Measurements from ENCODE around the gene TOP1.
"Not testable (repeated sequence)": the region's sequence is repeated elsewhere in the genome, so short reads cannot be mapped to it uniquely, and the experiment has no call there.

The TOP1 gene

GRCh38 chr20:41094353-41095055 lies 65.9 kb downstream of the TOP1 start:
- DNase-seq (ENCODE audit: low read depth, low spot score), result no peak

GRCh38 chr20:41095110-41095969 lies 66.7 kb downstream of the TOP1 start:
- DNase-seq (ENCODE audit: low read depth, low spot score), result no peak

- no peak for DNase-seq (ENCODE audit: low read depth, low spot score)
These were observed 70.2 kb downstream of the TOP1 start for GRCh38 chr20:41098703-41099250.

GRCh38 chr20:41100001-41100480 lies 71.4 kb downstream of the TOP1 start:
- DNase-seq (ENCODE audit: low read depth, low spot score), result no peak

- DNase-seq (ENCODE audit: low read depth, low spot score), result no peak
These were observed 73.0 kb downstream of the TOP1 start for GRCh38 chr20:41101660-41102059.

- no peak for DNase-seq (ENCODE audit: low read depth, low spot score)
These were observed 79.9 kb downstream of the TOP1 start for GRCh38 chr20:41108531-41108930.

GRCh38 chr20:41110012-41110411 lies 81.4 kb downstream of the TOP1 start:
- DNase-seq (ENCODE audit: low read depth, low spot score), result no peak

- DNase-seq (ENCODE audit: low read depth, low spot score), result no peak
These were observed 82.4 kb downstream of the TOP1 start for GRCh38 chr20:41110930-41111577.

GRCh38 chr20:41111578-41111951 lies 82.9 kb downstream of the TOP1 start:
- no peak for DNase-seq (ENCODE audit: low read depth, low spot score)

GRCh38 chr20:41116282-41116956 lies 87.8 kb downstream of the TOP1 start:
- DNase-seq (ENCODE audit: low read depth, low spot score), result no peak

- not testable (repeated sequence) for DNase-seq (ENCODE audit: low read depth, low spot score)
These were observed 89.5 kb downstream of the TOP1 start for GRCh38 chr20:41118159-41118558.

GRCh38 chr20:41118632-41119031 lies 90.0 kb downstream of the TOP1 start:
- DNase-seq (ENCODE audit: low read depth, low spot score), result no peak

- DNase-seq (ENCODE audit: low read depth, low spot score), result no peak
These were observed 91.3 kb downstream of the TOP1 start for GRCh38 chr20:41119614-41120561.

- no peak for DNase-seq (ENCODE audit: low read depth, low spot score)
These were observed 92.8 kb downstream of the TOP1 start for GRCh38 chr20:41121399-41121798.

- no peak for DNase-seq (ENCODE audit: low read depth, low spot score)
These were observed 95.0 kb downstream of the TOP1 start for GRCh38 chr20:41123631-41124030.

- no peak for DNase-seq (ENCODE audit: low read depth, low spot score)
These were observed 96.0 kb downstream of the TOP1 start for GRCh38 chr20:41124451-41125094.

- no peak for DNase-seq (ENCODE audit: low read depth, low spot score)
These were observed 97.2 kb downstream of the TOP1 start for GRCh38 chr20:41125530-41126457.

GRCh38 chr20:41126719-41127118 lies 98.1 kb downstream of the TOP1 start:
- no peak for DNase-seq (ENCODE audit: low read depth, low spot score)

GRCh38 chr20:41128317-41128716 lies 99.7 kb downstream of the TOP1 start:
- not testable (repeated sequence) for DNase-seq (ENCODE audit: low read depth, low spot score)

Data from smooth muscle cell of the brain vasculature (primary cell).